Adipocyte (in vitro differentiated cells): ENCODE measurements around the gene IFI35.
"Not testable (repeated sequence)": the region's sequence is repeated elsewhere in the genome, so short reads cannot be mapped to it uniquely, and the experiment has no call there.

Experiments
- DNase-seq: peaks from one replicate; pipeline ENCODE4 v3.0.0-alpha.2; 2015; ENCODE audit warnings: low read depth
- H3K27me3 ChIP-seq: replicated peaks from 2 replicates; pipeline ENCODE4 v1.7.0; 2013; ENCODE audit warnings: mild to moderate bottlenecking, low read length, moderate library complexity; ENCODE audit not compliant: control insufficient read depth, insufficient read depth
- H3K36me3 ChIP-seq: 2 replicates; pipeline ENCODE4 v1.7.0; 2013; ENCODE audit warnings: low read length, mild to moderate bottlenecking, moderate library complexity; ENCODE audit not compliant: control insufficient read depth, insufficient read depth, severe bottlenecking
- H3K4me1 ChIP-seq: 2 replicates; pipeline ENCODE4 v1.7.0; 2013; ENCODE audit warnings: mild to moderate bottlenecking, low read length, moderate library complexity; ENCODE audit not compliant: control insufficient read depth, insufficient read depth
- H3K4me3 ChIP-seq: 2 replicates; pipeline ENCODE4 v1.7.0; 2013; ENCODE audit warnings: mild to moderate bottlenecking, low read length, moderate library complexity
- H3K9ac ChIP-seq: 2 replicates; pipeline ENCODE4 v1.7.0; 2013; ENCODE audit warnings: mild to moderate bottlenecking, low read length, moderate library complexity
- H3K9me3 ChIP-seq: 2 replicates; pipeline ENCODE4 v1.7.0; 2013; ENCODE audit warnings: mild to moderate bottlenecking, low read length, moderate library complexity; ENCODE audit not compliant: control insufficient read depth

The IFI35 gene

GRCh38 chr17:43006639-43007551 is at the start of gene IFI35:
TSS of gene IFI35 (plus strand) at chr17:43006784. CDS start at chr17:43006948, 164 bp downstream.
- peak; percentile 91 for DNase-seq
- H3K4me1 ChIP-seq, result peaks cover 23% of the 10 kb centered on the region
- H3K27me3 ChIP-seq, result no peaks in the 10 kb centered on the region
- H3K9ac ChIP-seq, result peak within 1 kb of the TSS; percentile 99
- no peaks in the 10 kb centered on the region for H3K9me3 ChIP-seq
- peak within 1 kb of the TSS; percentile 99 for H3K4me3 ChIP-seq
- peaks cover 18% of the 10 kb centered on the region for H3K36me3 ChIP-seq

- Histone ChIP-seq H3K27me3 (no peaks in the 10 kb centered on the region), H3K4me1 (peaks cover 13% of the 10 kb centered on the region), H3K9me3 (no peaks in the 10 kb centered on the region), H3K4me3 (peak within 1 kb of the TSS; percentile 95), H3K9ac (peak within 1 kb of the TSS; percentile 93), H3K36me3 (peaks cover 29% of the 10 kb centered on the region)
- peak; percentile 96 for DNase-seq
These were observed 42.2 kb upstream of the IFI35 start, which contains the start of gene AARSD1 for GRCh38 chr17:42964161-42964932. TSS of gene AARSD1 (minus strand) at chr17:42964454. CDS start at chr17:42964440, 14 bp downstream.

- peaks cover 13% of the 10 kb centered on the region for H3K4me1 ChIP-seq
- no peaks in the 10 kb centered on the region for H3K9me3 ChIP-seq
- no peak overlapping the region for H3K9ac ChIP-seq
- no peaks in the 10 kb centered on the region for H3K36me3 ChIP-seq
- no peaks in the 10 kb centered on the region for H3K27me3 ChIP-seq
- DNase-seq, result no peak
- H3K4me3 ChIP-seq, result no peak overlapping the region
These were observed 38.7 kb upstream of the IFI35 start for GRCh38 chr17:42967925-42968324.

- H3K9ac ChIP-seq, result no peak overlapping the region
- no peak for DNase-seq
These were observed 37.5 kb upstream of the IFI35 start for GRCh38 chr17:42969001-42969581.

GRCh38 chr17:42971589-42971988 is 35.0 kb upstream of the IFI35 start:
- no peak overlapping the region for H3K9ac ChIP-seq
- no peaks in the 10 kb centered on the region for H3K27me3 ChIP-seq
- no peak for DNase-seq
- H3K36me3 ChIP-seq, result no peaks in the 10 kb centered on the region
- H3K4me3 ChIP-seq, result no peak overlapping the region
- H3K4me1 ChIP-seq, result peaks cover 9% of the 10 kb centered on the region
- H3K9me3 ChIP-seq, result no peaks in the 10 kb centered on the region

More at GRCh38 chr17:42969001-42969581, 37.5 kb upstream of the IFI35 start:
- peaks cover 9% of the 10 kb centered on the region for H3K4me1 ChIP-seq
- H3K4me3 ChIP-seq, result no peak overlapping the region
- H3K9me3 ChIP-seq, result no peaks in the 10 kb centered on the region
- no peaks in the 10 kb centered on the region for H3K27me3 ChIP-seq
- H3K36me3 ChIP-seq, result no peaks in the 10 kb centered on the region

DNA sequence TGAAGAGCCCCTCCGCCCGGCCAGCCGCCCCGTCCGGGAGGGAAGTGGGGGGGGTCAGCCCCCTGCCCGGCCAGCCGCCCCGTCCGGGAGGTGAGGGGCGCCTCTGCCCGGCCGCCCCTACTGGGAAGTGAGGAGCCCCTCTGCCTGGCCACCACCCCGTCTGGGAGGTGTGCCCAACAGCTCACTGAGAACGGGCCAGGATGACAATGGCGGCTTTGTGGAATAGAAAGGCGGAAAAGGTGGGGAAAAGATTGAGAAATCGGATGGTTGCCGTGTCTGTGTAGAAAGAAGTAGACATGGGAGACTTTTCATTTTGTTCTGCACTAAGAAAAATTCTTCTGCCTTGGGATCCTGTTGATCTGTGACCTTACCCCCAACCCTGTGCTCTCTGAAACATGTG is 33.3 kb upstream of the IFI35 start:
- not testable (repeated sequence) for H3K36me3 ChIP-seq, H3K4me3 ChIP-seq, H3K9me3 ChIP-seq, H3K27me3 ChIP-seq, H3K4me1 ChIP-seq, DNase-seq, H3K9ac ChIP-seq

DNA sequence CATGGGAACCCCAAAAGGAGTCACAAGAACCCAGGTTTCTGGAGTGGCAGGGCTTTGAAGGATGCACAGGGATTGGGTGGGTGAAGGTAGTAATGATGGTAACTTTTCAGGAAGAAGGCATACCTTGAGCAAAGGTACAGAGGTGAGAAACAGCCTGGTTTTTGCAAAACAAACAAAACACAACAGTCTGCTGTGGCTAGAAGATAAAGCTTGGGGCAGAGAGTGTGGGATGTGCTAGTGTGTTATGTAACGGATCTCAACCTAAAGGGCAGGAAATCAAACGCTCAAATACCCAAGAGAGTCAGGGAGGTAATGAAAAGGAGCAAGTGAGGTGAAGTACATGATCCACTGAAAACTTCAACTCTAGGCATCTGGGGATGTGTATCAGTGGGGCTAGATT is 31.3 kb upstream of the IFI35 start:
- peaks cover 8% of the 10 kb centered on the region for H3K4me1 ChIP-seq
- H3K4me3 ChIP-seq, result no peak overlapping the region
- no peak for DNase-seq
- no peaks in the 10 kb centered on the region for H3K27me3 ChIP-seq
- H3K9me3 ChIP-seq, result no peaks in the 10 kb centered on the region
- H3K9ac ChIP-seq, result no peak overlapping the region
- no peaks in the 10 kb centered on the region for H3K36me3 ChIP-seq

- not testable (repeated sequence) for DNase-seq, H3K36me3 ChIP-seq, H3K27me3 ChIP-seq, H3K4me3 ChIP-seq, H3K9ac ChIP-seq, H3K9me3 ChIP-seq, H3K4me1 ChIP-seq
These were observed 30.9 kb upstream of the IFI35 start for GRCh38 chr17:42975701-42976100.

DNA sequence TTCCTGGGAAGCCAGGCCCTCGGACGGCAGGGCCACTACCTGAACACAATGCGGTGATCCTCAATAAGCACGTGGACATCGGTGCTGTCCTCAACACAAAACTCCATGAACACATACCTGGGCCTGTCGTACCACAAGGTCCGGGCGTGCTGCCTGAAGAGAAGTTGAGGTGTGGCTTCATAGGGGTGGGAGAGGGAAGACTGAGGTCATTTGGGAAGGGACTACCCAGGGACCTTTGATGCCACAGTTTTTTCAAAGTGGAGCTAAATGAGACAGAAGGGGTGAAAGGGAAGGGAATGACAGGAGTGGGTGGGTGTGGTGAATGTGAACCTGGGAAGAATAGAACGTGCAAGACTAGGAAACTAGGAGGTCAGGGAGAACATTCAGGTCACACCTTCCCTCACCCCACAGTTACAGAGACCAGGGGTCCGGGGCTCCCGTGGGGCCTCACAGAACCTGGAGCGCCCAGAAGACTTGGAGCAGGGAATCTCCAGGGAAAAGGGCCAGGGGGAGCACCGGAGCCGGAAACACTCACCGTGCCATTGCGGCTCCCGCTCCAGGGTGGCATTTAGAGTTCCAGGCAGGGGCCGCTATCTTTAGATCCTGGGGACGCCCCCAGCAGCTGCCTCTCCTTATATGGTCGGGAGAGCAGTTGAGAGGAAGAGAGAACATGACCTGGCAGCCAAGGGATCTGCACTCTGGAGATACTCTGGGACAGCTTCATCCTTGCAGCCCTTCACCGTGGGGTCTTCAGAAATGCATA is 26.9 kb upstream of the IFI35 start, which contains the start of gene PTGES3L:
PTGES3L (minus strand) TSS at position 570 of the 763 bp plus-strand sequence; CDS start at position 543, 27 bp downstream.
- Histone ChIP-seq H3K36me3 (no peaks in the 10 kb centered on the region), H3K27me3 (no peaks in the 10 kb centered on the region), H3K4me3 (peak within 1 kb of the TSS; percentile 90), H3K4me1 (peaks cover 23% of the 10 kb centered on the region), H3K9ac (peak within 1 kb of the TSS; percentile 85), H3K9me3 (no peaks in the 10 kb centered on the region)
- DNase-seq, result peak; percentile 54

DNA sequence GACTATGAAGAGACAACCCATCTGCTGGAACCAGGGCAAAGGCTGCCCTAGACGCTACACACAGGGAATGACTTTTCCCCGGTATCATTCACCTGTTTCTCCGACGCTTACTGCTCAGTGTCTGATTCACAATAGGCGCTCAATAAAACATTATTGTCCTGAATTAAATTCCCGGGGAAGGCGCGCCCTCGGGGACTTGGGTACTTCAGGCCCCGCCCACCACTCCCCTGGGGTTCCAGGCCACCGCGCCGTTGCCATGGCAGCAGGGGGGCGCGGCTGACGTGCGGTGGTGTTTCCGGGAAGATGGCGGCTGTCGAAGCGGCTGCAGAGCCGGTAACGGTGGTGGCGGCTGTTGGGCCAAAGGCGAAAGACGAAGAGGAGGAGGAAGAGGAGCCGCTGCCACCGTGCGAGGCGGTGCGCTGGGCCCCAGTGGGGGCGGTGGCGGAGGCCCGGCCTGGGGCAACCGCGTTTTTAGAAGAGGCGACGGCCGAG is 26.3 kb upstream of the IFI35 start, which contains the start of gene RUNDC1:
RUNDC1 (plus strand) TSS at position 292 of the 492 bp plus-strand sequence; CDS start at position 304, 12 bp downstream.
- DNase-seq, result peak; percentile 97
- peak within 1 kb of the TSS; percentile 90 for H3K4me3 ChIP-seq
- H3K9me3 ChIP-seq, result no peaks in the 10 kb centered on the region
- no peaks in the 10 kb centered on the region for H3K36me3 ChIP-seq
- H3K9ac ChIP-seq, result peak within 1 kb of the TSS; percentile 85
- H3K27me3 ChIP-seq, result no peaks in the 10 kb centered on the region
- peaks cover 30% of the 10 kb centered on the region for H3K4me1 ChIP-seq
